ENCODE data around the gene SERPINB2.

DNA sequence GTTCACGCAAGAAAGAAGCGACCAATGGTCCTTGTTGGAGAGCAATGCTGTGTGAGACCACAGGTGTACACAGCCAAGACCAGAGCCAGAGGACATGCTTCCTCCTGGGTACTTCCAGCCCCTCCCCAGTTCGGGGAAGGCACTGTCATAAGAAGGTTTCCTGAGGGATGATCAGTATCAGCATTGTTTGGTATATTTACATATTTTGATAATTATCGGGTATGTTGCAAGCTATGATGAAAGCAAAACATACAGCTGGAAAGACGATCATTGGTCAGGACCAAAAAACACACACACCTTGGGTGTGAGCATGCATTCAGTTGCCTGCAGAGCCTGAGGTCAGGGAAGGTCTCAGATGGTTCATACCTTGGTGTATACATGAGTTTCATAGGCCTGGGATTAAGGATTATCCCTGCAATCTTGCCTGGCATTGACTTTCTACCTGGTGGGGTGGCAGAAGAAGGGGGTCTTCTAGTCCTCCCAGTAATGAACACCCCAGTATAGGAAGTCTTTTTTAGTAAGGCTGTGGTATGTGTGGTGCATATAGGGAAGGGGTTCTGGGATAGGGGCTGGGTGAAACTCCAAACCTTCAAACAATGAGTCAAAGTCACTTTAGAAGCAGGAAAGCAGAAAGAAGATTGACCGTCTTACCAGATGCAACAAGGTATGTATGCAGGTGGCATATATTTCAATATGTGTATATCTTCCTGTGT, 2.9 kb downstream of the SERPINB2 start:
- TF ChIP-seq, protein P1, sequence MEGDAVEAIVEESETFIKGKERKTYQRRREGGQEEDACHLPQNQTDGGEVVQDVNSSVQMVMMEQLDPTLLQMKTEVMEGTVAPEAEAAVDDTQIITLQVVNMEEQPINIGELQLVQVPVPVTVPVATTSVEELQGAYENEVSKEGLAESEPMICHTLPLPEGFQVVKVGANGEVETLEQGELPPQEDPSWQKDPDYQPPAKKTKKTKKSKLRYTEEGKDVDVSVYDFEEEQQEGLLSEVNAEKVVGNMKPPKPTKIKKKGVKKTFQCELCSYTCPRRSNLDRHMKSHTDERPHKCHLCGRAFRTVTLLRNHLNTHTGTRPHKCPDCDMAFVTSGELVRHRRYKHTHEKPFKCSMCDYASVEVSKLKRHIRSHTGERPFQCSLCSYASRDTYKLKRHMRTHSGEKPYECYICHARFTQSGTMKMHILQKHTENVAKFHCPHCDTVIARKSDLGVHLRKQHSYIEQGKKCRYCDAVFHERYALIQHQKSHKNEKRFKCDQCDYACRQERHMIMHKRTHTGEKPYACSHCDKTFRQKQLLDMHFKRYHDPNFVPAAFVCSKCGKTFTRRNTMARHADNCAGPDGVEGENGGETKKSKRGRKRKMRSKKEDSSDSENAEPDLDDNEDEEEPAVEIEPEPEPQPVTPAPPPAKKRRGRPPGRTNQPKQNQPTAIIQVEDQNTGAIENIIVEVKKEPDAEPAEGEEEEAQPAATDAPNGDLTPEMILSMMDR (conservative IDR thresholded peaks at IDR 0.05; ENCODE audit: low read depth, low read length): no peak
- no peak for TF ChIP-seq EZH2 (IDR thresholded peaks at IDR 0.05; ENCODE audit: borderline replicate concordance, low read depth, low read length, poor library complexity, severe bottlenecking)
